Trophoblast cell (in vitro differentiated cells and primary cell): ENCODE data around the gene ZC3H7B.

Source experiments
- DNase-seq, 2 donors: peaks; one replicate each; pipeline ENCODE4 v3.0.0-alpha.2; 2016
- H2AFZ ChIP-seq: 2 replicates; pipeline ENCODE4 v1.6.1; 2013; ENCODE audit warnings: low read length, moderate library complexity, mild to moderate bottlenecking; ENCODE audit not compliant: insufficient read depth, poor library complexity
- H2AK5ac ChIP-seq: 2 replicates; pipeline ENCODE4 v1.6.1; 2013; ENCODE audit warnings: mild to moderate bottlenecking, low read length
- H2BK120ac ChIP-seq: 2 replicates; pipeline ENCODE4 v1.6.1; 2013; ENCODE audit warnings: low read length, mild to moderate bottlenecking, moderate library complexity; ENCODE audit not compliant: insufficient read depth, poor library complexity
- H2BK12ac ChIP-seq: 2 replicates; pipeline ENCODE4 v1.6.1; 2013; ENCODE audit warnings: mild to moderate bottlenecking, low read length, moderate library complexity
- H2BK5ac ChIP-seq: 2 replicates; pipeline ENCODE4 v1.6.1; 2013; ENCODE audit warnings: low read length, low read depth, moderate library complexity, mild to moderate bottlenecking; ENCODE audit not compliant: poor library complexity
- H3K14ac ChIP-seq: 2 replicates; pipeline ENCODE4 v1.6.1; 2013; ENCODE audit warnings: mild to moderate bottlenecking, low read length
- H3K18ac ChIP-seq: 2 replicates; pipeline ENCODE4 v1.6.1; 2013; ENCODE audit warnings: mild to moderate bottlenecking, low read length
- H3K23ac ChIP-seq: 2 replicates; pipeline ENCODE4 v1.6.1; 2013; ENCODE audit warnings: low read length
- H3K27ac ChIP-seq: 2 replicates; pipeline ENCODE4 v1.5.1; 2013; ENCODE audit warnings: low read depth, mild to moderate bottlenecking, inconsistent platforms, low read length, moderate library complexity
- H3K27me3 ChIP-seq: 2 replicates; pipeline ENCODE4 v1.6.1; 2013; ENCODE audit warnings: inconsistent platforms, mild to moderate bottlenecking, low read length, moderate library complexity; ENCODE audit not compliant: insufficient read depth
- H3K36me3 ChIP-seq, 2 experiments: 1 replicate in 1 of 2; 2 replicates in 1 of 2; pipeline ENCODE4 v1.6.1; 2013; ENCODE audit warnings: low read length in 2 of 2, mild to moderate bottlenecking in 2 of 2, moderate library complexity in 1 of 2; ENCODE audit not compliant: insufficient read depth in 2 of 2, control insufficient read depth in 1 of 2
- H3K4ac ChIP-seq: 2 replicates; pipeline ENCODE4 v1.6.1; 2013; ENCODE audit warnings: low read depth, mild to moderate bottlenecking, low read length, moderate library complexity
- H3K4me1 ChIP-seq, 2 experiments: 1 replicate in 1 of 2; 2 replicates in 1 of 2; pipeline ENCODE4 v1.6.1; 2013; ENCODE audit warnings: low read length in 2 of 2, mild to moderate bottlenecking in 2 of 2, moderate library complexity in 1 of 2; ENCODE audit not compliant: insufficient read depth in 2 of 2, control insufficient read depth in 1 of 2
- H3K4me2 ChIP-seq: 2 replicates; pipeline ENCODE4 v1.6.1; 2013; ENCODE audit warnings: inconsistent platforms, mild to moderate bottlenecking, low read length, moderate library complexity
- H3K4me3 ChIP-seq: 2 replicates; pipeline ENCODE4 v1.5.1; 2013; ENCODE audit warnings: mild to moderate bottlenecking, low read depth, low read length, inconsistent platforms
- H3K79me1 ChIP-seq: one replicate; pipeline ENCODE4 v1.6.1; 2013; ENCODE audit warnings: low read length
- H3K79me2 ChIP-seq: 2 replicates; pipeline ENCODE4 v1.6.1; 2013; ENCODE audit warnings: low read length, mild to moderate bottlenecking; ENCODE audit not compliant: control insufficient read depth, insufficient read depth, poor library complexity
- H3K9ac ChIP-seq: 2 replicates; pipeline ENCODE4 v1.6.1; 2013; ENCODE audit warnings: mild to moderate bottlenecking, low read length
- H3K9me3 ChIP-seq: 2 replicates; pipeline ENCODE4 v1.6.1; 2013; ENCODE audit warnings: low read depth, mild to moderate bottlenecking, control low read depth, inconsistent platforms, low read length; ENCODE audit not compliant: insufficient read depth
- H4K12ac ChIP-seq: 2 replicates; pipeline ENCODE4 v1.6.1; 2013; ENCODE audit warnings: low read depth, mild to moderate bottlenecking, low read length, moderate library complexity
- H4K8ac ChIP-seq: 2 replicates; pipeline ENCODE4 v1.6.1; 2013; ENCODE audit warnings: low read depth, mild to moderate bottlenecking, low read length, moderate library complexity
- H4K91ac ChIP-seq: one replicate; pipeline ENCODE4 v1.6.1; 2013; ENCODE audit warnings: low read depth, mild to moderate bottlenecking, low read length, moderate library complexity
- WGBS: extraction: QIAGEN DNeasy Blood & Tissue Kit; methylation state at CpG from one replicate; pipeline ENCODE4 v1.1.7; 2013; ENCODE audit warnings: missing lambda C conversion rate; ENCODE audit not compliant: insufficient read length, insufficient coverage; ENCODE audit errors: extremely low coverage; 5-methylcytosine and 5-hydroxymethylcytosine counted together

Gene ZC3H7B

GRCh38 chr22:41358927-41359326 lies 57.6 kb downstream of the ZC3H7B start:
- no peak overlapping the region for H4K8ac ChIP-seq
- H2AK5ac ChIP-seq = no peak overlapping the region
- no peak for DNase-seq
- H3K9ac ChIP-seq = no peak overlapping the region
- no peaks in the 10 kb centered on the region for H3K79me2 ChIP-seq
- WGBS = no CpG with 5 or more reads among the region's 17 CpGs
- H3K4ac ChIP-seq = no peak overlapping the region
- H3K4me3 ChIP-seq = no peak overlapping the region
- H3K27me3 ChIP-seq = no peaks in the 10 kb centered on the region
- H3K36me3 ChIP-seq = peaks cover 45 to 48% of the 10 kb centered on the region in 2 experiments
- peaks cover 2% of the 10 kb centered on the region for H3K9me3 ChIP-seq
- H3K23ac ChIP-seq = no peak overlapping the region
- H2AFZ ChIP-seq = no peak overlapping the region
- no peak overlapping the region for H2BK5ac ChIP-seq
- H4K12ac ChIP-seq = no peak overlapping the region
- no peak overlapping the region for H4K91ac ChIP-seq
- H2BK12ac ChIP-seq = no peak overlapping the region
- H3K79me1 ChIP-seq = no peaks in the 10 kb centered on the region
- H3K18ac ChIP-seq = no peak overlapping the region
- no peak overlapping the region for H2BK120ac ChIP-seq
- no peak overlapping the region for H3K27ac ChIP-seq
- H3K14ac ChIP-seq = no peak overlapping the region
- H3K4me1 ChIP-seq = peaks cover 5% of the 10 kb centered on the region in 2 experiments
- no peak overlapping the region for H3K4me2 ChIP-seq

GRCh38 chr22:41359376-41359775 lies 58.1 kb downstream of the ZC3H7B start:
- no peaks in the 10 kb centered on the region for H3K79me2 ChIP-seq
- no peak overlapping the region for H3K14ac ChIP-seq
- no peak overlapping the region for H4K12ac ChIP-seq
- no CpG with 5 or more reads among the region's 4 CpGs for WGBS
- peaks cover 41 to 43% of the 10 kb centered on the region in 2 experiments for H3K36me3 ChIP-seq
- H3K79me1 ChIP-seq = no peaks in the 10 kb centered on the region
- peak overlapping the region; percentile 43 for H2AK5ac ChIP-seq
- H2AFZ ChIP-seq = no peak overlapping the region
- no peak overlapping the region for H2BK120ac ChIP-seq
- H3K27me3 ChIP-seq = no peaks in the 10 kb centered on the region
- peak overlapping the region; percentile 41 for H4K91ac ChIP-seq
- H3K4me1 ChIP-seq = peaks cover 5% of the 10 kb centered on the region in 2 experiments
- no peak for DNase-seq
- H3K27ac ChIP-seq = no peak overlapping the region
- H2BK12ac ChIP-seq = peak overlapping the region; percentile 20
- no peak overlapping the region for H2BK5ac ChIP-seq
- H3K23ac ChIP-seq = no peak overlapping the region
- no peak overlapping the region for H4K8ac ChIP-seq
- no peak overlapping the region for H3K4ac ChIP-seq
- no peak overlapping the region for H3K4me3 ChIP-seq
- no peak overlapping the region for H3K9ac ChIP-seq
- H3K18ac ChIP-seq = no peak overlapping the region
- H3K9me3 ChIP-seq = no peaks in the 10 kb centered on the region
- no peak overlapping the region for H3K4me2 ChIP-seq

GRCh38 chr22:41360126-41360525 lies 58.8 kb downstream of the ZC3H7B start:
- Histone ChIP-seq H3K9ac (no peak overlapping the region), H3K4me2 (peak overlapping the region; percentile 18), H3K4ac (no peak overlapping the region), H3K14ac (no peak overlapping the region), H3K23ac (no peak overlapping the region), H3K4me3 (no peak overlapping the region), H4K8ac (no peak overlapping the region), H2BK5ac (no peak overlapping the region), H3K79me1 (no peaks in the 10 kb centered on the region), H3K36me3 (peaks cover 34 to 36% of the 10 kb centered on the region in 2 experiments), H2AFZ (no peak overlapping the region), H3K79me2 (no peaks in the 10 kb centered on the region), H4K91ac (no peak overlapping the region), H3K27ac (no peak overlapping the region), H3K18ac (no peak overlapping the region), H3K9me3 (no peaks in the 10 kb centered on the region), H2BK120ac (no peak overlapping the region), H3K4me1 (peaks cover 5% of the 10 kb centered on the region in 2 experiments), H4K12ac (no peak overlapping the region), H3K27me3 (no peaks in the 10 kb centered on the region), H2BK12ac (no peak overlapping the region), H2AK5ac (no peak overlapping the region)
- whole genome bisulfite sequencing = no CpG with 5 or more reads among the region's 11 CpGs
- DNase-seq = no peak

- Histone ChIP-seq H2BK120ac (no peak overlapping the region), H2BK5ac (no peak overlapping the region), H3K27me3 (no peaks in the 10 kb centered on the region), H3K27ac (no peak overlapping the region), H3K4me2 (no peak overlapping the region), H3K14ac (no peak overlapping the region), H3K4ac (no peak overlapping the region), H3K9ac (no peak overlapping the region), H3K18ac (no peak overlapping the region), H3K36me3 (peaks cover 17 to 19% of the 10 kb centered on the region in 2 experiments), H2BK12ac (no peak overlapping the region), H4K91ac (no peak overlapping the region), H2AFZ (no peak overlapping the region), H2AK5ac (no peak overlapping the region), H3K79me2 (no peaks in the 10 kb centered on the region), H3K4me3 (no peak overlapping the region), H3K23ac (no peak overlapping the region), H4K12ac (no peak overlapping the region), H4K8ac (no peak overlapping the region), H3K9me3 (no peaks in the 10 kb centered on the region), H3K79me1 (no peaks in the 10 kb centered on the region), H3K4me1 (peaks cover 5% of the 10 kb centered on the region in 2 experiments)
- DNase-seq = no peak
- WGBS = no CpG with 5 or more reads among the region's 13 CpGs
Observed at GRCh38 chr22:41361716-41362310, 60.5 kb downstream of the ZC3H7B start.
